AG04449 (cell line): ENCODE results near the gene WDR18.
A peak's percentile ranks its signal among the peaks of the same experiment; 100 is the strongest.

Experiments
- CTCF ChIA-PET: fragments of 350-600 bp; formaldehyde crosslinking; extraction: SDS; loops from one replicate; lab custom pipeline; 2021; ENCODE audit warnings: antibody characterized with exemption; lab: Yijun Ruan, JAX
- POLR2A ChIA-PET: fragments of 400-600, 350-600 bp; formaldehyde crosslinking; extraction: SDS; loops from one replicate; lab custom pipeline; 2020; ENCODE audit warnings: antibody characterized with exemption, inconsistent platforms; lab: Yijun Ruan, JAX
- DNase-seq: peaks from one replicate; pipeline ENCODE4 v3.0.0-alpha.2; 2010; ENCODE audit warnings: low read depth, low spot score
- H3K4me3 ChIP-seq: 2 replicates; pipeline ENCODE4 v1.5.1; 2011; ENCODE audit warnings: low read depth, mild to moderate bottlenecking, control low read depth, low read length
- CTCF ChIP-seq: IDR thresholded peaks from one replicate; pipeline ENCODE4 v1.5.1; 2011; ENCODE audit warnings: mild to moderate bottlenecking, moderate library complexity, low read length, control low read depth, inconsistent platforms; ENCODE audit not compliant: insufficient read depth; ENCODE audit errors: missing control alignments

The WDR18 gene

DNA sequence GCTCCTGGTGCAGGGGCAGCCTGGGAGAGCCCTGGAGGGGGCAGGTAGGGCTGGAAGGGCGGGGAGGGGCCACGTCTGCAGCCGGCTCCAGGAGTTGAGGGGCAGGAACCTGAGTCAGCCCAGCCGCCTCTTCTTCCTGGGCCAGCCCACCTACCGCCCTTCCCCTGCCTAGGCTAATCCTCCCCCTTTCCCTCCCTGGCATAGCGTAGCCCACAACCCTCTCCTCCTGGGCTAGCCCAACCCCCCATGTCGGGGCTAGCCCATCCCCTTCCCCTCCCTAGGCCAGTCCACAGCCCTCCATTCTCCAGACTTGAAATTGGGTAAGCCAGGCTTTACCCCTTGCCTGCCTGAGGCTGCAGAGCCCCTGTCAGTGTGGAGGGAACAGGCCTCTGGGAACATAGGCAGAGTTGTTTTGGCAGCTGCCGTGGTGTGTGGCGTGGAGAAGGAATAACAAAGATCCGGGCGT lies 20.6 kb upstream of the WDR18 start:
- ChIA-PET POLR2A (no interaction called here), CTCF (interaction anchor here (7.1 kb wide), 1 partner anchor 19 kb away, joined by 37 read pairs; the partner anchor contains the start of gene WDR18)
- no peak for DNase-seq
- TF ChIP-seq CTCF, result no peak
- no peak overlapping the region for H3K4me3 ChIP-seq

DNA sequence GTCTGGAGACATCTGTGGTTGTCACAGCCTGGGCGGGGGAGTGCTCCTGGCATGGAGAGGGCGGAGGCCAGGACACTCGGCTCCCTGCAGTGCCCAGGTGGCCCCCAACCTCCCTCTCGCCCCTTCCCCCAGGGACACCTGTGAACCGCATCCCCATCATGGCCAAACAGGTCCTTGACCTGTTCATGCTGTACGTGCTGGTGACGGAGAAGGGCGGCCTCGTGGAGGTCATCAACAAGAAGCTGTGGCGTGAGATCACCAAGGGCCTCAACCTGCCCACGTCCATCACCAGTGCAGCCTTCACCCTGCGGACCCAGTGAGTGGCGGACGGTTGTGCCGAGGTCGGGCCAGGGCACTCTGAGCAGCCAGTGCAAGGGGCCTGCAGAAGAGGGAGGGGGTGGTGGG lies 20.0 kb upstream of the WDR18 start:
- no peak for DNase-seq
- ChIA-PET CTCF (interaction anchor here (1.4 to 7.1 kb wide), 2 partner anchors 9 to 19 kb away, joined by 4 to 37 read pairs; partner anchors contain the start of gene WDR18), POLR2A (no interaction called here)
- no peak overlapping the region for H3K4me3 ChIP-seq
- TF ChIP-seq CTCF, result no peak

GRCh38 chr19:964761-965694 lies 19.1 kb upstream of the WDR18 start:
- POLR2A ChIA-PET, result interaction anchor here (0.6 kb wide), 1 partner anchor 14 kb away, joined by 3 read pairs; no protein-coding TSS in a partner anchor
- H3K4me3 ChIP-seq, result no peak overlapping the region
- TF ChIP-seq CTCF, result no peak
- CTCF ChIA-PET, result interaction anchor here (1.4 to 7.1 kb wide), 2 partner anchors 8 to 18 kb away, joined by 4 to 37 read pairs; partner anchors contain the start of gene WDR18
- no peak for DNase-seq

GRCh38 chr19:966485-967088 lies 17.6 kb upstream of the WDR18 start:
- ChIA-PET POLR2A (no interaction called here), CTCF (interaction anchor here (7.1 kb wide), 1 partner anchor 16 kb away, joined by 37 read pairs; the partner anchor contains the start of gene WDR18)
- no peak for DNase-seq
- TF ChIP-seq CTCF, result no peak
- H3K4me3 ChIP-seq, result no peak overlapping the region

- no peak for DNase-seq
- peak; percentile 55 for TF ChIP-seq CTCF
- no peak overlapping the region for H3K4me3 ChIP-seq
- ChIA-PET CTCF (interaction anchor here (0.7 to 4.9 kb wide), 11 partner anchors 9 to 221 kb away, joined by 3 to 42 read pairs (median 4); partner anchors contain the start of gene WDR18), POLR2A (interaction anchor here (0.6 kb wide), 1 partner anchor 9 kb away, joined by 5 read pairs; no protein-coding TSS in a partner anchor)
Observed at GRCh38 chr19:970695-971094, 13.4 kb upstream of the WDR18 start.
